GM19438 (cell line): ENCODE data around the gene IQCH.

ENCODE experiments used
- ATAC-seq: cut with Tn5 transposase; IDR thresholded peaks from one replicate; pipeline ENCODE4 v1.9.1; 2021; ENCODE audit warnings: low read depth; ENCODE audit not compliant: unreplicated experiment

The IQCH gene

GRCh38 chr15:67296684-67297083 is 42.1 kb downstream of the IQCH start:
- ATAC-seq = no peak

GRCh38 chr15:67300266-67301025 is 45.9 kb downstream of the IQCH start:
- no peak for ATAC-seq

- no peak for ATAC-seq
Observed at GRCh38 chr15:67303490-67304363, 49.1 kb downstream of the IQCH start.

- ATAC-seq = no peak
Observed at GRCh38 chr15:67304778-67305177, 50.2 kb downstream of the IQCH start.

GRCh38 chr15:67305506-67305905 is 50.9 kb downstream of the IQCH start:
- ATAC-seq = no peak

- ATAC-seq = no peak
Observed at GRCh38 chr15:67307156-67307555, 52.6 kb downstream of the IQCH start.

GRCh38 chr15:67307889-67308597 is 53.5 kb downstream of the IQCH start:
- no peak for ATAC-seq

GRCh38 chr15:67311731-67312130 is 57.1 kb downstream of the IQCH start:
- ATAC-seq = no peak

GRCh38 chr15:67319961-67320360 is 65.4 kb downstream of the IQCH start:
- no peak for ATAC-seq

- ATAC-seq = no peak
Observed at GRCh38 chr15:67321352-67321751, 66.8 kb downstream of the IQCH start.

GRCh38 chr15:67322481-67322880 is 67.9 kb downstream of the IQCH start:
- no peak for ATAC-seq

- ATAC-seq = no peak
Observed at GRCh38 chr15:67327312-67327711, 72.7 kb downstream of the IQCH start.

GRCh38 chr15:67327737-67328136 is 73.2 kb downstream of the IQCH start:
- no peak for ATAC-seq

- no peak for ATAC-seq
Observed at GRCh38 chr15:67329984-67330733, 75.6 kb downstream of the IQCH start.

GRCh38 chr15:67331676-67332075 is 77.1 kb downstream of the IQCH start:
- no peak for ATAC-seq

GRCh38 chr15:67335026-67335425 is 80.4 kb downstream of the IQCH start:
- ATAC-seq = no peak

GRCh38 chr15:67335534-67336222 is 81.1 kb downstream of the IQCH start:
- no peak for ATAC-seq

GRCh38 chr15:67340630-67341029 is 86.0 kb downstream of the IQCH start:
- ATAC-seq = no peak

GRCh38 chr15:67341539-67341938 is 87.0 kb downstream of the IQCH start:
- ATAC-seq = no peak

GRCh38 chr15:67343206-67343605 is 88.6 kb downstream of the IQCH start:
- no peak for ATAC-seq
